ENCODE results near the gene PRELP.

The PRELP gene

DNA sequence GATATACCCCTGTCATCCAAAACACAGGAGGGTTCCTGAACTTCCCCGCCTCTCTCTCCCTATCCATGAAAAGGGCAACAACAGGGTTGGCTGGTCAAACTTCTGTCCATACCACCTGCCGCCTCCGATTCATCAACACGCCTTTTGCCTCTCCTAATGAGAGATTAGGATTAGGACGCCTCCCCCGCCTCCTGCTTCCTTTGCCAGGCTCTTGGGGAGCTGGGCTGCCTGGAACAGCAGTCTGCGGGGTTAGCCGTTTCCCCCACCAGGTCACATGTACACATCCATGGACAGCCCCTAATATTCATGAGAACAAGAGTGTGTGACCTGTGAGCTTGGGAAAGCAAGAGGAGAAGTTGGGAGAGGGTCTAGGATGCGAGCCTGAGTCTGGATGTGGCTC, 16.1 kb downstream of the PRELP start:
- no peak overlapping the region for H3K9ac ChIP-seq (ENCODE audit: low read length)
- H3K4me3 ChIP-seq (ENCODE audit: low read length): no peak overlapping the region
- H3K27ac ChIP-seq (ENCODE audit: low read length): no peak overlapping the region
- no peaks in the 10 kb centered on the region for H3K79me2 ChIP-seq (ENCODE audit: low read length)
- no peaks in the 10 kb centered on the region for H3K36me3 ChIP-seq (replicated peaks; ENCODE audit: low read depth, low read length)
- no peaks in the 10 kb centered on the region for H3K9me3 ChIP-seq (ENCODE audit: insufficient read depth, low read length)
- no peaks in the 10 kb centered on the region for H4K20me1 ChIP-seq (ENCODE audit: insufficient read depth, low read length)
- no peak overlapping the region for H2AFZ ChIP-seq (ENCODE audit: low read depth, low read length)
- no peak overlapping the region for H3K4me2 ChIP-seq (ENCODE audit: low read length)
- TF ChIP-seq EZH2phosphoT487 (IDR thresholded peaks at IDR 0.05; ENCODE audit: low read depth): no peak
- TF ChIP-seq, protein P1, sequence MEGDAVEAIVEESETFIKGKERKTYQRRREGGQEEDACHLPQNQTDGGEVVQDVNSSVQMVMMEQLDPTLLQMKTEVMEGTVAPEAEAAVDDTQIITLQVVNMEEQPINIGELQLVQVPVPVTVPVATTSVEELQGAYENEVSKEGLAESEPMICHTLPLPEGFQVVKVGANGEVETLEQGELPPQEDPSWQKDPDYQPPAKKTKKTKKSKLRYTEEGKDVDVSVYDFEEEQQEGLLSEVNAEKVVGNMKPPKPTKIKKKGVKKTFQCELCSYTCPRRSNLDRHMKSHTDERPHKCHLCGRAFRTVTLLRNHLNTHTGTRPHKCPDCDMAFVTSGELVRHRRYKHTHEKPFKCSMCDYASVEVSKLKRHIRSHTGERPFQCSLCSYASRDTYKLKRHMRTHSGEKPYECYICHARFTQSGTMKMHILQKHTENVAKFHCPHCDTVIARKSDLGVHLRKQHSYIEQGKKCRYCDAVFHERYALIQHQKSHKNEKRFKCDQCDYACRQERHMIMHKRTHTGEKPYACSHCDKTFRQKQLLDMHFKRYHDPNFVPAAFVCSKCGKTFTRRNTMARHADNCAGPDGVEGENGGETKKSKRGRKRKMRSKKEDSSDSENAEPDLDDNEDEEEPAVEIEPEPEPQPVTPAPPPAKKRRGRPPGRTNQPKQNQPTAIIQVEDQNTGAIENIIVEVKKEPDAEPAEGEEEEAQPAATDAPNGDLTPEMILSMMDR (IDR thresholded peaks at IDR 0.05; ENCODE audit: low read depth, low read length): no peak
- H3K27me3 ChIP-seq (ENCODE audit: low read depth, low read length): peaks cover 30% of the 10 kb centered on the region
- peaks cover 4% of the 10 kb centered on the region; the same call in 1 of the 2 replicates for H3K4me1 ChIP-seq (ENCODE audit: low read length)

GRCh38 chr1:203492082-203492747, 16.6 kb downstream of the PRELP start:
- H3K4me3 ChIP-seq (ENCODE audit: low read length): no peak overlapping the region
- H4K20me1 ChIP-seq (ENCODE audit: insufficient read depth, low read length): no peaks in the 10 kb centered on the region
- no peak overlapping the region for H3K9ac ChIP-seq (ENCODE audit: low read length)
- H3K27me3 ChIP-seq (ENCODE audit: low read depth, low read length): peaks cover 30% of the 10 kb centered on the region
- peaks cover under 1% of the 10 kb centered on the region; the same call in 1 of the 2 replicates for H3K4me1 ChIP-seq (ENCODE audit: low read length)
- no peaks in the 10 kb centered on the region for H3K9me3 ChIP-seq (ENCODE audit: insufficient read depth, low read length)
- H2AFZ ChIP-seq (ENCODE audit: low read depth, low read length): no peak overlapping the region
- H3K36me3 ChIP-seq (replicated peaks; ENCODE audit: low read depth, low read length): no peaks in the 10 kb centered on the region
- no peak overlapping the region for H3K27ac ChIP-seq (ENCODE audit: low read length)
- TF ChIP-seq, protein P1 (IDR thresholded peaks at IDR 0.05; ENCODE audit: low read depth, low read length): no peak
- TF ChIP-seq EZH2phosphoT487 (IDR thresholded peaks at IDR 0.05; ENCODE audit: low read depth): no peak
- H3K4me2 ChIP-seq (ENCODE audit: low read length): no peak overlapping the region
- no peaks in the 10 kb centered on the region for H3K79me2 ChIP-seq (ENCODE audit: low read length)

DNA sequence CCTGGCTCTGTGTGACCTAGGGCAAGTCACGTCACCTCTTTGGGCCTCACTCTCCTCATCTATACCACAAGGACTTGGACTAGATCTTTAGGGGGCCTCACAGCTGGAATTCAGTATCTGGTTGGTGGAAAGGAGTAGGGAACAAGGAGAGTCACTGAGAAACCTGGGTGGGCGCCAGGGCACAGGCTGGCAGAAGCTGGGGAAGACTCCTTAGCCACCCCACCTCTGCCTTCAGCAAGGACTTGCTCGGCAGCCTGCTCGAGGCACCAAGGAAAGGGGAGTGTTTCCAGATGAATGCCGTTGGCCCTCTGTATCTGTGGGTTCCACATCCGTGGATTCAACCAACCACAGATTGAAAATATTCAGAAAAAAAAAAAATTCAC, 17.1 kb downstream of the PRELP start:
- H3K9me3 ChIP-seq (ENCODE audit: insufficient read depth, low read length): no peaks in the 10 kb centered on the region
- H3K27ac ChIP-seq (ENCODE audit: low read length): no peak overlapping the region
- no peaks in the 10 kb centered on the region for H3K36me3 ChIP-seq (replicated peaks; ENCODE audit: low read depth, low read length)
- no peak overlapping the region for H3K4me2 ChIP-seq (ENCODE audit: low read length)
- H3K27me3 ChIP-seq (ENCODE audit: low read depth, low read length): peaks cover 30% of the 10 kb centered on the region
- no peak overlapping the region for H3K9ac ChIP-seq (ENCODE audit: low read length)
- no peaks in the 10 kb centered on the region for H4K20me1 ChIP-seq (ENCODE audit: insufficient read depth, low read length)
- H2AFZ ChIP-seq (ENCODE audit: low read depth, low read length): no peak overlapping the region
- no peak for TF ChIP-seq EZH2phosphoT487 (IDR thresholded peaks at IDR 0.05; ENCODE audit: low read depth)
- TF ChIP-seq, protein P1 (IDR thresholded peaks at IDR 0.05; ENCODE audit: low read depth, low read length): no peak
- H3K4me1 ChIP-seq (ENCODE audit: low read length): no peaks in the 10 kb centered on the region
- H3K79me2 ChIP-seq (ENCODE audit: low read length): no peaks in the 10 kb centered on the region
- H3K4me3 ChIP-seq (ENCODE audit: low read length): no peak overlapping the region

DNA sequence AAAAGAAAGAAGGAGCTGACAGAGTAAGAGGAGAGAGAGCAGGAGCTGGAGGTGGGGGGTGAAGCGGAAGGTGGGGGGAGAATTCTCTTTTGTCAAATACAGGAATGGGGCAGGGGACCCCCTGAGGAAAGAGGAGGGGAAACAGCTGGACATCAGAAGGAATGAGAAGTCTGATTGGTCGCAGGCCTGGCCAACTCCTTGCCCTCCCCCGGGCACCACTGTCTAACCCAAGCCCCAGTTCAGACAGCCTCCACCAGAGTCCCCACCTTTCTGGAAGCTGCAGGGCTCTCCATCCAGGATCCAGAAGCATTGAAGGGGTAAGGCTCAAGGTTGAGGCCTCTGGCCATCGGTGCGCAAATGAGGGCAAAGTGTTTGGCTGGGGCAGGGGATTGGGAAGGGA, 18.3 kb downstream of the PRELP start, which contains the start of gene OPTC:
Gene OPTC (plus strand): TSS at position 253 of the 400 bp plus-strand sequence. CDS start 1,853 bp downstream, outside the sequence.
- Histone ChIP-seq H3K4me3 (ENCODE audit: low read length) (no peak within 1 kb of the TSS), H3K4me2 (ENCODE audit: low read length) (no peak within 1 kb of the TSS), H3K27ac (ENCODE audit: low read length) (no peak within 1 kb of the TSS), H2AFZ (ENCODE audit: low read depth, low read length) (no peak within 1 kb of the TSS), H3K79me2 (ENCODE audit: low read length) (no peaks in the 10 kb centered on the region), H3K9me3 (ENCODE audit: insufficient read depth, low read length) (no peaks in the 10 kb centered on the region), H3K27me3 (ENCODE audit: low read depth, low read length) (peaks cover 30% of the 10 kb centered on the region), H3K9ac (ENCODE audit: low read length) (no peak within 1 kb of the TSS), H3K36me3 (replicated peaks; ENCODE audit: low read depth, low read length) (no peaks in the 10 kb centered on the region), H4K20me1 (ENCODE audit: insufficient read depth, low read length) (no peaks in the 10 kb centered on the region), H3K4me1 (ENCODE audit: low read length) (no peaks in the 10 kb centered on the region)
- TF ChIP-seq, protein P1 (IDR thresholded peaks at IDR 0.05; ENCODE audit: low read depth, low read length): no peak
- no peak for TF ChIP-seq EZH2phosphoT487 (IDR thresholded peaks at IDR 0.05; ENCODE audit: low read depth)

Data from OCI-LY3 (cell line).